ENCODE data around the gene GSK3A. TPM values are rescaled to one million over a fixed set of nuclear protein-coding genes. Genes with fewer than 3 reads are reported as not detected.
A peak's percentile ranks its signal among the peaks of the same experiment; 100 is the strongest.
"Not testable (repeated sequence)": the region's sequence is repeated elsewhere in the genome, so short reads cannot be mapped to it uniquely, and the experiment has no call there.

The GSK3A gene
- total and polyA plus RNA-seq, 2 of the 8 experiments (the other 6 are each of a cell fraction or from before 2014, with no cell fraction given), result 55.3 to 84.0 TPM

DNA sequence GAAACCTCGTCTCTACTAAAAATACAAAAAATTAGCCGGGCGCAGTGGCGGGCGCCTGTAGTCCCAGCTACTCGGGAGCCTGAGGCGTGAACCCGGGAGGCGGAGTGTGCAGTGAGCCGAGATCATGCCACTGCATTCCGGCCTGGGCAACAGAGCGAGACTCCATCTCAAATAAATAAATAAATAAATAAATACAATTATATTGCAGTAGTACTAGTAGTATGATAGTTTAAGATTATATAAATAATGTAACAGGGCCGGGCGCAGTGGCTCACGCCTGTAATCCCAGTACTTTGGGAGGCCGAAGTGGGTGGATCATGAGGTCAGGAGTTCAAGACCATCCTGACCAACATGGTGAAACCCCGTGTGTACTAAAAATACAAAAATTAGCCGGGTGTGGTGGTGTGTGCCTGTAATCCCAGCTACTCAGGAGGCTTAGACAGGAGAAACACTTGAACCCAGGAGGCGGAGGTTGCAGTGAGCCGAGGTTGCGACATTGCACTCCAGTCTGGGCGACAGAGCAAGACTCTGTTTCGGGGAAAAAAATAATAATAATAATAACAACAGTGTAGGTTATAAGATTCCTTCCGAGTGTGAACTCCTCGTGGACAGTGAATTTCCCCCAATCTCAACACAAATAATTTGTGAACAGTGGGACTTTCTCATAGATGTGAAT lies 24.7 kb upstream of the GSK3A start:
- H3K56ac ChIP-seq (replicated peaks; ENCODE audit: insufficient read length, low read depth, low read length); H2BK120ac ChIP-seq (replicated peaks; ENCODE audit: low read depth, low read length); H4K5ac ChIP-seq (ENCODE audit: insufficient read length, low read depth, low read length); H3K14ac ChIP-seq (ENCODE audit: insufficient read length); H3K36me3 ChIP-seq (ENCODE audit: control insufficient read depth in 2 of 4, insufficient read depth in 4 of 4, low read length in 3 of 4); H3K18ac ChIP-seq (ENCODE audit: extremely low read depth, low read length); H3K27ac ChIP-seq (ENCODE audit: low read depth, low read length); H2BK20ac ChIP-seq (ENCODE audit: low read length); H3K4ac ChIP-seq (replicated peaks; ENCODE audit: insufficient read length, low read depth, low read length); H2BK5ac ChIP-seq (ENCODE audit: low read depth, low read length); H3K79me1 ChIP-seq (ENCODE audit: low read depth, low read length); H4K20me1 ChIP-seq (replicated peaks in 1 of 2; ENCODE audit: control insufficient read depth in 1 of 2, insufficient read depth in 2 of 2, low read length in 2 of 2); H2AFZ ChIP-seq (ENCODE audit: low read length); H2BK15ac ChIP-seq (ENCODE audit: low read length); H4K91ac ChIP-seq (replicated peaks; ENCODE audit: insufficient read length, low read length); H2AK5ac ChIP-seq (ENCODE audit: low read depth, low read length); H4K8ac ChIP-seq (ENCODE audit: extremely low read depth, insufficient read depth, low read length); DNase-seq (ENCODE audit: low read depth in 1 of 2, low spot score in 2 of 2); H3K9me3 ChIP-seq (ENCODE audit: insufficient read depth in 2 of 2, low read depth in 1 of 2, low read length in 1 of 2); H3K23ac ChIP-seq (ENCODE audit: insufficient read length); H3K27me3 ChIP-seq (replicated peaks in 1 of 4; ENCODE audit: control insufficient read depth in 3 of 4, extremely low read depth in 1 of 4, insufficient read depth in 3 of 4, low read length in 3 of 4); FAIRE-seq; H3K79me2 ChIP-seq (ENCODE audit: control insufficient read depth in 1 of 2, insufficient read depth in 2 of 2, low read length in 2 of 2); H3K9ac ChIP-seq (replicated peaks in 1 of 4; ENCODE audit: extremely low read depth in 1 of 4, low read depth in 3 of 4, low read length in 3 of 4): not testable (repeated sequence)
- CTCF ChIA-PET (ENCODE audit: partially characterized antibody), result interaction anchor here (0.6 to 4.4 kb wide), 6 partner anchors 9 to 105 kb away, joined by 3 to 35 read pairs (median 4); no protein-coding TSS in a partner anchor
- H2BK12ac ChIP-seq (ENCODE audit: low read depth, low read length), result peak overlapping the region; percentile 85; the same call in 1 of the 2 replicates
- H3K4me3 ChIP-seq (ENCODE audit: extremely low read depth in 1 of 4, insufficient read depth in 2 of 4, low read depth in 3 of 4, low read length in 4 of 4), result peak overlapping the region in 3 of 4 experiments; percentile 75 to 99 (median 89); a peak in 5 of 8 replicates
- peaks cover 10% of the 10 kb centered on the region; the same call in 1 of the 2 replicates for H3K23me2 ChIP-seq (ENCODE audit: low read depth, low read length)
- WGBS, 2 experiments (ENCODE audit: extremely low coverage in 1 of 2, insufficient coverage in 1 of 2, insufficient read length in 1 of 2, insufficient replicate concordance in 2 of 2, low coverage in 1 of 2, low lambda C conversion rate in 2 of 2, missing lambda C conversion rate in 1 of 2), result 92% methylated on average over 25 of the region's 25 CpGs; no CpG with 5 or more reads in 1 of the 2 experiments
- H3K4me1 ChIP-seq (replicated peaks in 1 of 4; ENCODE audit: control insufficient read depth in 3 of 4, insufficient read depth in 4 of 4, low read length in 3 of 4), result peaks cover 2 to 21% (median 10%) of the 10 kb centered on the region in 4 experiments
- peak overlapping the region; percentile 86 to 98; a peak in 3 of 4 replicates for H3K4me2 ChIP-seq (ENCODE audit: insufficient read depth in 1 of 2, low read depth in 2 of 2, low read length in 2 of 2)
- POLR2A ChIA-PET (ENCODE audit: partially characterized antibody), result interaction anchor here (1.0 to 1.8 kb wide), 7 partner anchors 11 to 52 kb away, joined by 3 to 7 read pairs (median 4); no protein-coding TSS in a partner anchor
